ENCODE data around the gene TRMU.
"Not testable (repeated sequence)": the region's sequence is repeated elsewhere in the genome, so short reads cannot be mapped to it uniquely, and the experiment has no call there.

TRMU gene

DNA sequence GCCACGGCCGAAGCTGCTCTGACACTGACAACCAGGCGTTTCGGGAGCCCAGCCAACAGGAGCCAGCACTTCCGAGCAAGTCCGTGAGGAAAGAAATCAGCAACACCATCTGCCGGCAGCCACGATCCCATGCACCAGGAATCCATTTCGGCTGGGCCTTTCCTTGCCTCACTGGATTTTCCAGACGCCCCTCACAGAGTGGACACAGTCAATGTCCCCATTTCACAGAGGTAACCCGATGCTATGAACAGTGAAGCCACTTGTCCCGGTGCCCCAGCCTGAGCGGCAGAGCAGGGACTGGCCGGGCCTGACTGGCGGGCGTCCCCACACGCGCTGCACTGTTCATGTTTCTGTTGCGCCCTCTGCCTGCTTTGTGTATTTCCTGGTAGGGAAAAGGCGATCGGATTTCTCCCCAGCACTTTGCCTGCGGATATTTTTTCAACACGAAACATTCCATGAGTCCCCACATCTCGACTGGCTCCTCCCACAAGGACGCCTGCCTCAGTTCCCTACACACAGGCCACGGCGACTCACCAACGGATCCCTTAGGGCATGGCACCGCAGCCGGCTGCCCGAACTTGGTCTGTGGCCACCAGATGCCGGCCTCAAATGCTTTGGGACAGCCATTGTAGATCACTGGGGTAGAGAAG is 55.3 kb downstream of the TRMU start:
- no peak for FAIRE-seq

GRCh38 chr22:46391486-46392136 is 56.1 kb downstream of the TRMU start:
- FAIRE-seq, result no peak

DNA sequence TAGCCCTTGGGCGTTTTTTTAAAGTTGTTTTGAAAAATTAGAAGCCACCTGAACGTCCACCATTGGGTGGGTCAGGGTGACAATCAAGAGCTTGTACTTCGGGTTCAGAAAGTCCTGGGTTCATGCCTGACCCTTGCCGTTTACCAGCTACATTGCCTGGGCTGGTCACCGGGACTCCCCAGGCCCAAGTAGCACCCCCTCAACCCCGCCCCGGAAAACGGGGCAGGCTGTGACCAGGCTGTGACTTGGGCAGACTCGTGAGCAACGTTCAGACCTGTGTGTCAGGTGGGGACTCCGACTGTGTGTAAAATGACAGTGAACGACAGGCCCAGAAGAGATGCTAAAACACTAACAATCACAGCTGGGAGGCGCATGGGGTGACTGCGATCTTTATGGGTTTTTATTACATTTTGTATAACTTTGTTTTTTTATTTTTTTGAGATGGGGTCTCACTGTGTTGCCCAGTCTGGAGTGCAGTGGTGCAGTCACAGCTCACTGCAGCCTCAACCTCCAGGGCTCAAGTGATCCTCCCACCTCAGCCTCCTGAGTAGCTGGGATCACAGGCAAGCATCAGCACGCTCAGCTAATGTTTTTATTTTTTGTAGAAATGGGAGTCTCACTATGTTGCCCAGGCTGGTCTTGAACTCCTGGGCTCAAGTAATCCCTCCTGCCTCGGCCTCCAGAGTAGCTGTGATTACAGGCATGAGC is 56.8 kb downstream of the TRMU start:
- no peak for FAIRE-seq

DNA sequence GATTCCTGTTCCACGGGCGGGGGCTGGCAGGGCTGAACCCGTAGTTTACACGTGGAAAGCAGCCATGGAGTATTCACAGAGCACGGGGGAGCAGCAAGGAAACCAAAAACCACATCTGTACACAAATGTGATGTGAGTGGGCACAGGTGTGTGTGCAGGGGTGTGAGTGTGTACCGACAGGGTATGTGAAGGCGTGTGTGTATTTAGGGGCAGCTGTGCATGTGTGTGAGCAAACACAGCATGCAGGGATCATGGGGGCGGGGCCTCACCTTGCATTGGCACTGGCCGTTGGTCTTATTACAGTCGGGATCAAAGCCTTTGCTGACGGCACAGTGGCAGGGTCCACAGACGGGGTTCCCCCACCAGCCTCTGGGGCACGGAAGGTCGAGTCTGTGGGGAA is 58.4 kb downstream of the TRMU start:
- no peak for FAIRE-seq

DNA sequence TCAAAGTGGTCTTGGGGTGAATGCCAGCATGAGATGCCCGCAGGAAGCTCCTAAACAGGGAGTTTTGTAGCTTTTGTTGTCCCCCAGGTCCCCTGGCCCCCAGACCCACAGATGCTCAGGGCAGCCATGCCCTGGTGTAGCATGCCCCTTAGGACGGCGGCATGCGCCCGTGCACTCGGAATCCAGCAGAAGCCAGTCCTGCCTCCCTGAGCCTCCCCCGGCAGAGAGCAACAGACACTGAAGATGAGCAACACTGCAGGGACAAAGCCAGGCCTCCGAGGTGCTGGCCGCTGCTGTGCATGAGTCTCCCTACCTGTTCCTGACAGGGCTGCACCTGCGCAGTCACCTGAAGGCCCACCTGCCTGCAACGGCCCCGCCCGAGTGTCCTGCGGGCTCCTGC is 59.1 kb downstream of the TRMU start:
- FAIRE-seq, result no peak

- FAIRE-seq, result no peak
Observed at GRCh38 chr22:46395145-46395544, 59.6 kb downstream of the TRMU start.

GRCh38 chr22:46397049-46397448 is 61.5 kb downstream of the TRMU start:
- not testable (repeated sequence) for FAIRE-seq

DNA sequence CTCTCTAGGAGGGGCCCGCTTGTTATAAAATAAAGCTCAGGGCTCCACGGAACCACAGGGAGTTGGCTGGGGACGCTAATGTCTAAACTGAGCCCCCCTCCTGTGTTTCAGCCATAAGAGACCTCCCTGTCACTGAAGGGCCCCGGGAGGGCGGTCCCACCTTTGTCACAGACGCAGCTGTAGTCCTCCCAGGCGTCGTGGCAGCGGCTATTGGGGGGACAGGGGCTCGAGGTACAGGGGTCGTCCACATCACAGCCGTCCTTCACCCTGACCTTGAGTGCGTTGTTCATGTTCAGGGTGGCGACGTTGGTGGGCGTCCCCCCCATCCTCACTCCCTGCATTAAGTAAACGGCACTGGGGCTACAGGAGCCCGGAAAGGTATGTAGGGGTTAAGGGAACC is 62.0 kb downstream of the TRMU start:
- no peak for FAIRE-seq

DNA sequence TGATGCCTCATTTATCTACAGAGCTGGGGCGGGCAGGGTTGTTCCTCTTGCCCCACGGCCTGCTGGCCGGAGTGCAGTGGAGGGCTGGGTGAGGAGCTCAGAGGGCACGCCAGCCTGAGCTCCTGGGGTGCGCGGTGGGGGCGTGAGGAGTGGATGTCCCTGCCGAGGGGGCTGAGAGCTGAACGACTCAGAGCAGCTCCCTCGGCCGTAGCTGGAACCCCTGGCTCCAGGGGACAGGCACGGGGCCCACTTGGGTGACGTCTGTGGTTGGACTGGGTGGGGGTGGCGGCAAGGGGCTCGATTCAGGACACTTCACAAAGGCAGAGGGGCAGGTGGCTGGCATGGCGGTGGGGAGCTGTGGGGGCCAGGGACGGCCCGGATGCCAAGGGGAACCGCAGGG is 62.4 kb downstream of the TRMU start:
- no peak for FAIRE-seq

- no peak for FAIRE-seq
Observed at GRCh38 chr22:46399251-46400024, 63.9 kb downstream of the TRMU start.

DNA sequence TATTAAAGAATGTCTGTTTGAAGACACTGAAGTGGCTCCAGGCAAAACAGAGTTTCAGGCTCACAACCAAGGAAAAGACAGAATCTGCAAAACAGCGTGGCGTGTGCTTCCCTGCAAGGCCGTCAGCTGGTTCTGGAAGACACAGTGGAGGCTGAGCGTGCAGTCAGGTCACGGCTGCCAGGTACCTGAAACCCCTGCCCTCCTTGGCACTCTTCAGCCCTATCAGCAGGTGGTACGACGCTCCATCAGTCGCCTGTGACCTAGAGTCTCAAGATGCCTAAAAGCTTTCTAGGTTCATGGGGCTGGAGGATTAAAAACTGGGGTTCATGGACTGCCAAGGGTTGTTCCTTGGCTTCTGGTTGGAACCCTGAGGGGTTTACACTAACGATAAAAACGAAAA is 65.9 kb downstream of the TRMU start:
- FAIRE-seq, result no peak

DNA sequence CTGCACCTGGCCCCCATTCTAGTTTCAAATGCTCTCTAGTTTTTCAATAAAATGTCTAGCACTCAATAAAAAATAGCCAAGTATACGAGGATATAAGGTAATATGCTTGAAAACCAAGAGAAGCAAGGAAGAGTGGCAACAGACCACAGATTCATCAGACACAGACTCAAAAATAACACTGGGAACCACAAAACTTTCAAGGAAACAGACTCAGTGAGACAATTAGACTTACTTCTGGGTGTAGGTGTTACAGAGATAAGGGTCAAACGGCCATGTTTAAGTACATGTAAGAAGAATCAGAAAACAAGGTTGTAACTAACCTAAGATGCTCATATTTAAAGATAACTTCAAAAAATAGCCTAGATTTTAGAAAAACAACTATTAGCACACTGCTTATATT is 67.0 kb downstream of the TRMU start:
- no peak for FAIRE-seq

DNA sequence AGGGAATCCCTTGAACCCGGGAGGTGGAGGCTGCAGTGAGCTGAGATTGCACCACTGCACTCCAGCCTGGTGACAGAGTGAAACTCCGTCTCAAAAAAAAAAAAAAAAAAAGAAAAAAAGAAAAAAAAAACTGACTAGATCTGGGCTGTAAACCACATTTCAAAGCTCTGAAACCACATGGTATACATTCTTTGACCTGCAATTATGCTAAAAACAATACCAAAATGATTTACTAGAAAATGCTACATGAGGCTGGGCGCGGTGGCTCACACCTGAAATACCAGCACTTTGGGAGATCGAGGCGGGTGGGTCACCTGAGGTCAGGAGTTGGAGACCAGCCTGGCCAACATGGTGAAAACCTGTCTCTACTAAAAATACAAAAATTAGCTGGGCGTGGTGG is 68.4 kb downstream of the TRMU start:
- not testable (repeated sequence) for FAIRE-seq

DNA sequence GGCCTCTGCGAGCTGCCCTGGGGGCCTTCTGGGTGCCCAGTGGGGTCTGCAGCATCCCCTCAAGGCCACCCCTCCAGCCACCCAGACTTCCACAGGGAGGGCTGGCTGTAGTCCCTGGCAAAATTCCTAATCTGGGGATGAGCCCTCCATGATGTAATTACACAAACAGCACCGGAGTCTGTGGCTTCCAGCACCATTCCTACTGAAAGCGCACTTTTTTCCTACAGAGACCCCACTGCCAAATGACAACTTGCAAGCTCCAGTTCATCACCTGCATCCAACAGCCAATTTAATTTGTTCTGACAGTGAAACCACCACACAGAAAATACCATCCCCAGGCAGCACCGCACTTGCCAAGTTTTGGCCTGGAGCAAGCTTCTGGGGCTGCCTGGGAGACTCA is 70.4 kb downstream of the TRMU start:
- no peak for FAIRE-seq

DNA sequence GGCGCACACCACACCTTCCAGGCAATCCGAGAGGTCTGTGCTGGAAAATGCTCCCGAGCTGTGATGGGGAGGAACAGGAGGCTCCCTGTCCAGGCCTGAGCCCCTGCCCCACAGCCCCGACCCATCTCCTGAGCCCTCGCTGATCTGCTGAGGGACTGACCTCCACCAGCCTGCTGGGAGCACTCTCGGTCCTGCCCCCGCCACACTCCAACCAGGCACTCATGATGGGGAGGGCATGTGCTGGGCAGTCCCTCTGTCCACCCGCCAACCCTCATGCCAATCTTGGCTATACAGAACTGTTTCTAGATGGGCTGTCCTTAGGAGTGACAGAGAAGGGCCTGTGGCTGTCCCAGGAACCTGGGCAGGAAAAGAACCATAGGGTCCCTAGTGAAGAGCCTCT is 70.8 kb downstream of the TRMU start:
- FAIRE-seq, result no peak

GRCh38 chr22:46406791-46407190 is 71.3 kb downstream of the TRMU start:
- FAIRE-seq, result no peak

Data from TTC549 (cell line).